IPS-20b (cell line): ENCODE measurements around the gene NFX1.
"Not testable (repeated sequence)": the region's sequence is repeated elsewhere in the genome, so short reads cannot be mapped to it uniquely, and the experiment has no call there.

Source experiments
- H3K27ac ChIP-seq: one replicate; pipeline ENCODE4 v1.5.1; 2013; ENCODE audit warnings: low read length
- H3K27me3 ChIP-seq: 2 replicates; pipeline ENCODE4 v1.6.1; 2013; ENCODE audit warnings: mild to moderate bottlenecking, low read length, inconsistent platforms; ENCODE audit not compliant: insufficient read depth
- H3K36me3 ChIP-seq: 2 replicates; pipeline ENCODE4 v1.6.1; 2013; ENCODE audit warnings: low read depth, mild to moderate bottlenecking, inconsistent platforms, low read length, moderate library complexity; ENCODE audit not compliant: insufficient read depth
- H3K4me1 ChIP-seq: 2 replicates; pipeline ENCODE4 v1.6.1; 2013; ENCODE audit warnings: mild to moderate bottlenecking, control low read depth, inconsistent platforms, low read length, moderate library complexity; ENCODE audit not compliant: insufficient read depth
- H3K4me3 ChIP-seq: 2 replicates; pipeline ENCODE4 v1.5.1; 2013; ENCODE audit warnings: mild to moderate bottlenecking, low read length, inconsistent platforms
- H3K9ac ChIP-seq: 2 replicates; pipeline ENCODE4 v1.6.1; 2013; ENCODE audit warnings: low read depth, mild to moderate bottlenecking, inconsistent platforms, low read length, moderate library complexity
- H3K9me3 ChIP-seq: 2 replicates; pipeline ENCODE4 v1.6.1; 2013; ENCODE audit warnings: mild to moderate bottlenecking, low read depth, low read length, inconsistent platforms; ENCODE audit not compliant: insufficient read depth

NFX1 gene

DNA sequence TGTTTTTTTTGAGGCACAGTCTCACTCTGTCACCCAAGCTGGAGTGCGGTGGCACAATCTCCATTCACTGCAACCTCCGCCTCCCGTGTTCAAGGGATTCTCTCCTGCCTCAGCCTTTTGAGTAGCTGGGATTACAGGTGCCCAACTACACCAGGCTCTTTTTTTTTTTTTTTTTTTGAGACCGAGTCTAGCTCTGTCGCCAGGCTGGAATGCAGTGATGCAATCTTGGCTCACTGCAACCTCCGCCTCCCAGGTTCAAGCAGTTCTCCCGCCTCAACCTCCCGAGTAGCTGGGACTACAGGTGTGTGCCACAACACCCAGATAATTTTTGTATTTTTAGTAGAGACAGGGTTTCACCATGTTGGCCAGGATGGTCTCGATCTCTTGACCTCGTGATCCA, 92.1 kb downstream of the NFX1 start:
- not testable (repeated sequence) for H3K9me3 ChIP-seq, H3K4me1 ChIP-seq, H3K27me3 ChIP-seq, H3K27ac ChIP-seq, H3K36me3 ChIP-seq, H3K4me3 ChIP-seq, H3K9ac ChIP-seq

- not testable (repeated sequence) for H3K9me3 ChIP-seq, H3K27me3 ChIP-seq, H3K27ac ChIP-seq
These were observed 93.1 kb downstream of the NFX1 start for GRCh38 chr9:33383396-33383795.

GRCh38 chr9:33385536-33385935, 95.2 kb downstream of the NFX1 start:
- not testable (repeated sequence) for H3K4me1 ChIP-seq, H3K4me3 ChIP-seq, H3K27ac ChIP-seq, H3K27me3 ChIP-seq, H3K9ac ChIP-seq, H3K9me3 ChIP-seq, H3K36me3 ChIP-seq

More at GRCh38 chr9:33383396-33383795, 93.1 kb downstream of the NFX1 start:
- H3K36me3 ChIP-seq, H3K4me1 ChIP-seq, H3K9ac ChIP-seq, H3K4me3 ChIP-seq: not testable (repeated sequence)

DNA sequence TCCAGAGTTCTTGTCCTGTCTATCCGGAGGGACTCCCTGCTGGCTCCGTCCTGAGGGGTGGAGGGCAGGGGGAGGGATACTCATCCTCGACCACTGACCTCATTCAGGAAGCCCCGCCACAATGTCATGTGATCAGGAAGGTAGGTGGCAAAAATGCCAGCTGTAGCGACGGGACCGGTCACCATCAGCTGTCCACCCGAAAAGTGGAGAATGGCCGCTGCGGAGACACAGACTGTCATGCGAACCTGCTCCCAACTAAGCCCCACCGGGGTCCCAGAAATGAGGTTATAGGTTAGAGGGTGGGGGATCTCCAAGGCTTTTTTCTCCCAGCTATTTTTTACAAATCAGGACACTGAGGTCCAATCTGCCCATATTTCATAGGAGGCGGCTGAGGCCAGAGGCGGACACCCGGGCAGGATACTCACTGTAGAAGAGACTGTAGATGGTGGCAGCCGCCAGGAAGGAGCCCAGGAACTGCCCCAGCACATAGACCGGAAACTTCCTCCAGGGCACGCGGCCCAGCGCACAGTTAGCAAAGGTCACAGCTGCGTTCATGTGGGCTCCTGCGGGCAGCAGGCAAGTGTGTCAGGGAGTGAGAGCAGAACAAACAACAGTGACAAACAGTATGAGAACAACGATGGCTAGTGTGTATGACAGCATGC, 95.8 kb downstream of the NFX1 start:
- not testable (repeated sequence) for H3K27me3 ChIP-seq, H3K9ac ChIP-seq, H3K4me3 ChIP-seq, H3K9me3 ChIP-seq, H3K4me1 ChIP-seq, H3K27ac ChIP-seq, H3K36me3 ChIP-seq

DNA sequence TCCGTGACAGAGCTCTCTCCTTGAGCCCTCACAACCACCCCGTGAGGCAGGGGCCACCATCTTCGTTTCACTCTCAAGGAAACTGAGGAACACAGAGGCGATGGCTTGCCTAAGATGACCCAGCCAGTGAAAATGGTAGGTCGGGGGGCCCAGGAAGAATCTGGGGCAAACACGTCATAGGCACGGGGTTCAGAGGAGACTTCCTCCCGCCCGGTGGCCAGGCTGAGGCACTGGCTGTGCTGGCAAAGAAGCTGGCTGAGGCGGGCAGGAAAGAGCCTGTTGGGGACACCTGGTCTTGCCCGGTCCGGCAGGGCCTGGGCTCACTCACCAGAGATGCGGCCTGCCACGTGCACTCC, 96.3 kb downstream of the NFX1 start:
- not testable (repeated sequence) for H3K27me3 ChIP-seq, H3K4me1 ChIP-seq, H3K36me3 ChIP-seq, H3K9me3 ChIP-seq, H3K27ac ChIP-seq, H3K4me3 ChIP-seq, H3K9ac ChIP-seq

DNA sequence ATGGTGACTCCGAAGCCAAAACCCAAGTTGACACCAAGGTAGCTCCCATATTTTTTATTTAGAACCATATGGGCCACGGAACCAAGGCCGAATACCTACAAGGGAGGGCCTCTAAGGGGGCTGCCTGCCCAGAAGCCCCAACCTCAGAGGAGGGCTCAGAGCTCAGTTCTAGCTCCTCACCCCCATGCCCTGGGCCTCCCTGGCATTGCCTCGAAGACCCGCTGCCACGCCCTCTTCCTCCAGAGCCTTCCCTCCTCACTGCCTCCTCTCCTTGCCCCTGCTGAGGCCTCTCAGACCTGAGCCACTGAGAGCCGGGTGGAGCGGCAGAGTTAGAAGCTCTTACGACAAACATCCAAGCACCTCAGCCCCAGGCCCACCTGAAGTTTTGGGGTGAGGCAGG, 96.7 kb downstream of the NFX1 start:
- H3K4me3 ChIP-seq, H3K36me3 ChIP-seq, H3K9me3 ChIP-seq, H3K27me3 ChIP-seq, H3K9ac ChIP-seq, H3K4me1 ChIP-seq, H3K27ac ChIP-seq: not testable (repeated sequence)

DNA sequence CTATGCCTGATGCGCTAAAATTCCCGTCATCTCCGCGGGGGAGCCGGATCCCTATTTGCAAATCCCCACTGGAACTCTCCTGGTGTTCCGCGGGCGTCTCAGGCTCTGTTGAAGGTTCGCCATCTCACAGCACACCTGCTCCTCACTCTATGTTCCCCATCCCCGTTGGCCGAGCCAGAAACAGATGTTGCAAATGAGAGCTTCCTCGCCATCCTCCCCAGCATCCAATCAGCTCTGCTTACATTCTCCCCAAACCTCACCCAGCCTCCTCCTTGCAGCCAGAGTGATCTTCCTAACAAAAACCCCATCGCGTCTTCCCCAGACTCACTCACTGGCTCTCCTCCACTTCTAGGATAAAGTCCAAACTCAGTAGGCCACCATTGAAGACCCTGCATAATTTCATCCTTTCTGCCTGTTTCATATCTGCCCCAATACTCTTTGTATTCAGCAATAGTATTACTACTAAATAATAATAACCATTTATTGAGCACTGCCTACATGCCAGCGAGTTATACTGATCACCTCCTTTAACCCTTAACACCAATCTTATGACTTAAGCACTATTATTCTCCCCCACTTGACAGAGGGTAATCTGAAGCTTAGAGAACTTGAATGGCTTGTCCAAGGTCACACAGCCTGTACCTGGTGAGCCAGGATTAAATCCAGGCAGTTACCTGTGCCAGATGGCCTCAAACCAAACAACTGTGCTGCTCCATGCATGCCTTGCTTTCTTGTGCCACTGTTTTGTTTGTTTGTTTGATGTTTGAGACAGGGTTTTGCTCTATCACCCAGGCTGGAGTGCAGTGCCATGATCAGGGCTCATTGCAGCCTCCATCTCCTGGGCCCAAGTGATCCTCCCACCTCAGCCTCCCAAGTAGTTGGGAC, 98.0 kb downstream of the NFX1 start:
- no peaks in the 10 kb centered on the region for H3K36me3 ChIP-seq
- no peaks in the 10 kb centered on the region; the same call in 1 of the 2 replicates for H3K4me1 ChIP-seq
- H3K4me3 ChIP-seq: no peak overlapping the region
- H3K27ac ChIP-seq: no peak overlapping the region
- H3K9me3 ChIP-seq: no peaks in the 10 kb centered on the region
- H3K27me3 ChIP-seq: no peaks in the 10 kb centered on the region
- no peak overlapping the region for H3K9ac ChIP-seq

- H3K27ac ChIP-seq, H3K27me3 ChIP-seq, H3K9ac ChIP-seq, H3K4me3 ChIP-seq, H3K9me3 ChIP-seq, H3K4me1 ChIP-seq, H3K36me3 ChIP-seq: not testable (repeated sequence)
These were observed 100.9 kb downstream of the NFX1 start for GRCh38 chr9:33391111-33391771.

GRCh38 chr9:33392591-33393021, 102.3 kb downstream of the NFX1 start:
- not testable (repeated sequence) for H3K4me1 ChIP-seq, H3K9me3 ChIP-seq, H3K27me3 ChIP-seq, H3K4me3 ChIP-seq, H3K27ac ChIP-seq, H3K36me3 ChIP-seq, H3K9ac ChIP-seq

- Histone ChIP-seq H3K9ac (no peak overlapping the region), H3K4me1 (no peaks in the 10 kb centered on the region; the same call in 1 of the 2 replicates), H3K9me3 (no peaks in the 10 kb centered on the region), H3K27me3 (no peaks in the 10 kb centered on the region), H3K27ac (no peak overlapping the region), H3K36me3 (no peaks in the 10 kb centered on the region), H3K4me3 (no peak overlapping the region)
These were observed 103.3 kb downstream of the NFX1 start for GRCh38 chr9:33393581-33393980.

- H3K27ac ChIP-seq, H3K9me3 ChIP-seq, H3K27me3 ChIP-seq, H3K9ac ChIP-seq, H3K4me1 ChIP-seq, H3K4me3 ChIP-seq, H3K36me3 ChIP-seq: not testable (repeated sequence)
These were observed 103.7 kb downstream of the NFX1 start for GRCh38 chr9:33393986-33394385.
